ENCODE data around the gene UBE3A.

GRCh38 chr15:25403771-25404170 is 35.1 kb downstream of the UBE3A start:
- TF ChIP-seq CTCF (IDR thresholded peaks at IDR 0.05): no peak
- no peak for TF ChIP-seq POLR2A (IDR thresholded peaks at IDR 0.05)
